Cardiac fibroblast (primary cell): ENCODE measurements around the gene CDH20.

Experiments used
- DNase-seq, 2 donors: peaks; one replicate each; pipeline versions ENCODE4 v3.0.0 to v3.0.0-alpha.2; 2010; ENCODE audit warnings: low read depth in 2 of 2
- H3K4me3 ChIP-seq, 2 donors: replicated peaks in 1 of 2; 1 replicate in 1 of 2; 2 replicates in 1 of 2; pipeline ENCODE4 v1.5.1; 2011; ENCODE audit warnings: low read depth in 2 of 2, low read length in 2 of 2, mild to moderate bottlenecking in 2 of 2, moderate library complexity in 1 of 2
- TF ChIP-seq, protein P1 (sequence below): IDR thresholded peaks from one replicate; pipeline ENCODE4 v1.5.1; 2011; ENCODE audit warnings: low read depth, mild to moderate bottlenecking, low read length, inconsistent platforms

CDH20 gene

DNA sequence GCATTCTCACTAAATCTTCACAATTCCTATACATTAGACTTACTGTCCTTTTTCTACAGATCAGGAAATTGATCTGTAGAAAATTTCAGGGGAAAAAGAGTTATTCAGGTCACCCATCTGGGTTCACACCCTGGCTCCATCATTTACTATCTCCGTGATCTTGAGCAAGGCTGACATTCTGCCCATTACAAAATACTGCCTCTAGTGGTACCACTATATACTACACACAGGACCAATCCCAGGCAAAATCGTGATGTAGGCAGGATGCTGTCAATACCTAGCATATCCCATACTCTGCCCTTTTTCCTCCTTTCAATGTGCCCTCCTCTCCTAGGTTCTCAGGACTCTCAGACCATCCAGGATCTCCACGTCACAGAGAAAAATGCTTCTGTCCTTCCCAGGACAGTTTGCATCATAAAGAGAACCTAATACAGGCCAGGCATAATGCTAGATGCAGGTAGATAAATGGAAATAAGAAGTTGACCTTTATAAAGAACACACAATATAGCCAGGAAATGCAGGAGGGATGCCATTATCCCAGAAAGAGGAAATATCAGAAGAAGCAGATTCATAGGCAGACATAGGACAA is 101.9 kb downstream of the CDH20 start:
- TF ChIP-seq, protein P1, sequence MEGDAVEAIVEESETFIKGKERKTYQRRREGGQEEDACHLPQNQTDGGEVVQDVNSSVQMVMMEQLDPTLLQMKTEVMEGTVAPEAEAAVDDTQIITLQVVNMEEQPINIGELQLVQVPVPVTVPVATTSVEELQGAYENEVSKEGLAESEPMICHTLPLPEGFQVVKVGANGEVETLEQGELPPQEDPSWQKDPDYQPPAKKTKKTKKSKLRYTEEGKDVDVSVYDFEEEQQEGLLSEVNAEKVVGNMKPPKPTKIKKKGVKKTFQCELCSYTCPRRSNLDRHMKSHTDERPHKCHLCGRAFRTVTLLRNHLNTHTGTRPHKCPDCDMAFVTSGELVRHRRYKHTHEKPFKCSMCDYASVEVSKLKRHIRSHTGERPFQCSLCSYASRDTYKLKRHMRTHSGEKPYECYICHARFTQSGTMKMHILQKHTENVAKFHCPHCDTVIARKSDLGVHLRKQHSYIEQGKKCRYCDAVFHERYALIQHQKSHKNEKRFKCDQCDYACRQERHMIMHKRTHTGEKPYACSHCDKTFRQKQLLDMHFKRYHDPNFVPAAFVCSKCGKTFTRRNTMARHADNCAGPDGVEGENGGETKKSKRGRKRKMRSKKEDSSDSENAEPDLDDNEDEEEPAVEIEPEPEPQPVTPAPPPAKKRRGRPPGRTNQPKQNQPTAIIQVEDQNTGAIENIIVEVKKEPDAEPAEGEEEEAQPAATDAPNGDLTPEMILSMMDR: peak; percentile 59

DNA sequence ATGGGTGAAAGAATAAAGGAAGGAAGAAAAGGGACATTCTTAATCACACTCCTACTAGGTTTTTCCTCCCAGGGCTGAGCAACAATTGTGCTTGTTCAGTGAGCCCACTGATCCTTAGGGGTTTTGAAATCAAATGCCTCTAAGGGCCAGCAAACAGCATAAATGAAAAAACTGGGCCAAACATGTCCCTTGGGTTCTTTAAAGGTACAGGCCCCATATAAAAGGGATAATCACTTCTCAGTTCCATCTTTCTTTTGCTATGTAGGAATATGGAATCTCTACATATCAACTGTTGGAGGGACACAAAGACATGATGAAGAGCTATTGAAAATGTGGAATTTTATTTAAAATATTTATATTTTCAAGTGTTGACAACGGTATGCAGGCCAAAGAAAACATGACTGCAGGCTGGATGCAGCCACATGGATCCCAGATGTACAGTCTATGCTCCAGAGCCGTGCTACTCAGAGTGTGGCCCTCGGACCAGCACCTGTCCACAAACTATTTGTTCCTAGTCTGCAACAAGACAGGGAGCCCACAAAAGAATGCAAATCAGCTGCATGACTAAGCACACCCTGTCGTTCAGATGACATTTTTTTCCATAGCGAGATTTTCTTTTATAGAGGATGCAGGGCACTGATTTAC is 110.0 kb downstream of the CDH20 start:
- DNase-seq: peak in 1 of 2 donors; percentile 19
- H3K4me3 ChIP-seq: no peak overlapping the region
- TF ChIP-seq, protein P1: no peak

More for the DNA sequence above, 101.9 kb downstream of the CDH20 start:
- peak; percentile 5 to 33 for DNase-seq
- H3K4me3 ChIP-seq: no peak overlapping the region

DNA sequence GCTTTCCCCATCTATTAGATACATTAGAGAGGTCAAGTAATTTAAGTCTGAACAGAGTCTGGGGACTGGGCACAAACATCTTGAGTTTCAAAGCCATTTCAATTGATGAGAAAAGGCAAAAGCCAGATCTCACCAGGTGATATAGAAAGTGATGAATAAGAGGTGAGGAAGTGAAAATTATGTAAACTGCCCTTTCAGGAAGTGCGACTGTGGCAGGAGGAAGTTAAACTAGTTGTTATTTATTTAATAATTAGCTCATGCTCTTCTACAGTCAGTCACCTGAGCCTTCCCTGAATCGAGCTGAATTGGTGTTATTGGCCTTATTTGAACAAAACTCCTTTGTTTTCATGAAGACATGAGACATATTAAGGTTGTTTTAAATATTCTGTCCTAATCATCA is 115.1 kb downstream of the CDH20 start:
- no peak overlapping the region for H3K4me3 ChIP-seq
- no peak for DNase-seq
- TF ChIP-seq, protein P1: no peak

DNA sequence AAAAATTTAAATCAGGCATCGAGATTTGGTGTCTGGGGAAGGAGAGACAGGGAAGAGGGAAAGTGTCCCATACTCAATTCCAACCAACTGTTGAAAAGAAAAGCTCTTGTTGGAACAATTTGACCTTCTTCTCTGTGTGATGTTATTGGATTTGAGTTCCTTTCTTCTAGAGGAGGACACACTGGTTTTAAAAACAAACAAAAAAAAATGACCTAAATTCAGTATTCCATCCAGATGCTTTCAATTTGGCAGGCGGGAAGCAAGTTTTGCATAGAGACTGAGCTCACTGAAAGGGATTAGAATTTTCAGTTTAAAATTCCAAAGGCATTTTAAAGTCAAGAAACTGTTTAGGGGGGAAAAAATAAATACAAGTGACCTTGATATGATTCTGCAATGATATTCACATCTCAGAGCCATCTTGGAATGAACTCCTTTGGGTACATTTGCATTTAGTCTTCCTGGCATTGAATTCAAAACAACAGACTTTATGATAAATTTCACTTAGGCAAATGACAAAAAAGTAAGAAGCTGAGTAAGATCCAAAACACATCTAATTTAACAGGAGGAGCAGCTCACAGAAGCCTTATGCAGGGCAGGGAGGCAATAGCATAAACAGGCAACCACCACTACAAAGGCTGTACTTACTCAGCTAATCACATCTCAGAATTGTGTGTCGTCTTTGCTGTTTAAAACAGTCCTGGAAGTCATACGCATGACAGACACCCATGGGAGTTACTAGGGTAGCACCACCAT is 126.8 kb downstream of the CDH20 start:
- no peak for DNase-seq
- TF ChIP-seq, protein P1: no peak

DNA sequence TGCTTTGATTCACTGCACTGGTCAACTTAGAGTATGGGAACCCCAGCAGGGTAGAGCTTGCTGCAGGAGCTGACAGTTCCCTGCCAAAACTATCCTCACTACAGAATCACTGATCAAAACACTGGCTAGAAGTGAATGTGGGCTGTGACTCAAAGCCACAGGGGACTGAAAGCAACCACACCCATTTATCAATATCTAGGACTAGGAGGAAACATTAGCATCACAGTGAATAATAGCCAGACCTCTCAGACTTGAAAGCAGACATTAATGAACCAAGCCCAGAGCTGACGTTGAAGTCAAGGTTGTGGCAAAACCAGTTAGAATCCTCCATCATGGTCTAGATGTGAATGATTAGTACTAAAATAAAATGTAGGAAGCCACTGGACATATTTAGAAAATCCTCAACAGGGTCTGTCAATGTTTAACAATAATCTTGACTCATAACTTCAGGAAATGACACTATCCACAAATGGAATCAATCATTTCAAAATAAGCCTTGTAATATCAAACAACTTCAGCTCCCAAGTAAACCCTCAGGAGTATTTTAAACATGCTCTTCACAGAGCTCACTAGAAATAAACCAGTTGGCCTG is 131.4 kb downstream of the CDH20 start:
- DNase-seq: peak in 1 of 2 donors; percentile 7
- TF ChIP-seq, protein P1: no peak
- H3K4me3 ChIP-seq: no peak overlapping the region

More for the DNA sequence above, 126.8 kb downstream of the CDH20 start:
- no peak overlapping the region for H3K4me3 ChIP-seq

DNA sequence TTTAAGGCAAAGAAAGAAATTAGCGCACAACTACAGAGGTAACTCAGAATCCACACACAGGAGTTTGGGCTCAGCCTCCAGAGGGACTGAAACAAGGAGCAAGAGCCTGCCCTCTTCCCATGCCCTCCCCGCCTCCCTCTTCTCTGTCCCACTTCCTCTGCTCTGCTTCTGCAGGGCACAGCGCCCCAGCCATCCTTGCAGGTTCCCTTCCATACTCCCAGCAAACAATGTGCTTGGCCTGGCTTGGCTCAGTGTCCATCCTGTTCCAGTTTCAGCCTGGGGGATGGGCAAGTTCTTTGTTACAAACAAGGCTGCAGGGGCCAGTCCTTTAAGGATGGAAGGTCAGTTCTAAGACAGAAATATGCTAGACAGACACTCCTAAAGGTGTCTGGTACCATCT is 133.5 kb downstream of the CDH20 start:
- no peak for DNase-seq
- TF ChIP-seq, protein P1: no peak
- no peak overlapping the region for H3K4me3 ChIP-seq
